ENCODE results near the gene DCN.

Gene DCN

DNA sequence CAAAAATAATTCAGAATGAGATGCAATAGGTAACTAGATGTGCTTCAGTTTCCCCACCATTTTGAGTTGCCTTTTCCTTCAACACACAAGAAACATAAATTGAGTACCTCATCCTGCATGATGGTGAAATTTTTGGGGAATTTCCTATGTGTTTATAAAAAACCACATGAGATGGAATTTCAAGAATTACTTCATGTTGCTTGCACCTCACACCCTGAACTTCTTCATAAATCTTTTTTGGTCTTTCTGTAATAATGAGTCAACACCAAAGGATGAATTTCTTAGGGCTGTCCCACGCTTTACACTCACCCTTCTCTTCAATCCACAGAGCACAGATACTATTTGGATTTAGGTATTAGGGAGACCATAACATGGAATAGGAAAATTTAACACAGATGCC, 48.7 kb downstream of the DCN start:
- no peak for FAIRE-seq

DNA sequence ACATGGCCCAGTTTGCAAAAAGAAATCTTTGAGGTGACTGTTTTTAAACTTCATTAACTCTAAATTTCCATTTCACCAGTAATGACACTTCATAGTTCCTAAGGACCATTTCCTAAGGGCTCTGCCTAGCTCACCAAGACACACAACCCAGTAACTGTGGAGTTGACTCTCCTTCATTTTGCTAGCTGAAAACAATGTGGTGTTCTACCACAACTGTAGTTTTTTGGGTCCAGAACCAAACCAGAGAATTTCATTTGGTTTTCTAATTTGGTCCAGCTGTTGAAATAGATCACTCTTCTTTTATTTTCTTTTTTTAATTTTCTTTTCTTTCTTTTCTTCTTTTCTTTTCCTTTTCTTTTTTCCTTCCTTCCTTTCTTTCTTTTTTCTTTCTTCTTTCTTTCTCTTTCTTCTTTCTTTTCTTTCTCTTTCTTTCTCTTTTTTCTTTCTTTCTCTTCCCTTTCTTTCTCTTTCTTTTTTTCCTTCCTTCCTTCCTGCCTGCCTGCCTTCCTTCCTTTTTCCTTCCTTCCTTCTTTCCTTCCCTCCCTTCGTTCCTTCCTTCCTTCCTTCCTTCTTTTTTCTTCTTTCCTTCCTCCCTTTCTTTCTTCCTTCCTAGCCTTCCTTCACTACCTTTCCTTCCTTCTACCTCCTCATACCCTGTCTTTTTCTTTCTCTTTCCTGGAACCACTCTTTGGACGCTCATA, 52.8 kb downstream of the DCN start:
- no peak for FAIRE-seq

DNA sequence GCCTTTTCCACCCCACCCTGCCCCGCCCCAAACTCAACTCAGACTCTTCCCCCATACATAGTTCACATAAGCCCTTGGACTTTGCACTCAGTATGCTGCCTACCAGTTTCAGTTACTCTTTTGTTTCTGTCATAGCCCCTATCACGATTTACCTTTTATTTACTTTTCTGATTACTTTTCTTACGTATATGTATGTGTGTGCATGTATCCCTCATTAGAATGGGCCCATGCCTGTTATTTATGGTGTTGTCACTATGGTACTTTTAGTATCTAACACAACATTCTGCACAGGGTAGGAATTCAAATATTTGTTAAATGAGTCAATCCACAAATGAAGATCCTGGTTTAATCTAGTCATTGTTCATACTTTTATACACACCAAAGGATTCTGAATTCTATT, 54.9 kb downstream of the DCN start:
- no peak for FAIRE-seq

DNA sequence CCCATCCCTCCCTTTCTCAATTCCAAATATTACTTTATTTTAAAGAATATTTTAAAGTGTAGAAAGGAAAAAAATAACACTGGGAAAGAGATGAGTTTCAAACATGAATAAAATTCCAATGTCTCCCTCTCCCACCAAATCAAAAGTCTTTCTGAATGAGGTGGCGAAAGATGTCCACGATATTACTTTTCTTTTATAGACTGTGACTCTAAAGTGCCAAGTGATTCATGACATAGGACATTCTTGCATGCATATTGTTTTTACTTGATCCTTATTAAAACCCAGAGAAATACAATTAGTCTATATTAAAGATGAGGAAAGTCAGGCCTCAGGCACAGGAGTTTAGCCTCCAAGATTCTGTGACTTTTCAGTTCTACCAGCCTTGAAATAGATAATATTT, 55.3 kb downstream of the DCN start:
- no peak for FAIRE-seq

DNA sequence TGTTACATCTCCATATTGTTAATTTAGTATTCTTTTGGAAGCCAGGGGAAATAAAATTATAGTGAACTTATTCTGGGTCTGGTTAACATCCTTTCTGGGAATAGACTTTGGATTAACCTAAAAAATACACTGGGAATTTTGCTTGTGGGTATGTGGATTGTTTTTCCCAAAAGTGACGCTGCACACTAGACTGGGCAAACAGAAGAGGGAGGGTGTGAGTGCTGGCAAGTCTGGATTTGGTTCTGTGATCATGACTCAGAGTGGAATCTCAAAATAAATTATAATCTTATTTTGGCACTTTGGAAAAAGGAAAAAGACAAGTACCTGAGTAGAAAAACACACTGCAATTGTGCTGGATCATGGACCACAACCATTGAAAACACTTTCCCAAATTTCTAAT, 56.1 kb downstream of the DCN start:
- FAIRE-seq = no peak

DNA sequence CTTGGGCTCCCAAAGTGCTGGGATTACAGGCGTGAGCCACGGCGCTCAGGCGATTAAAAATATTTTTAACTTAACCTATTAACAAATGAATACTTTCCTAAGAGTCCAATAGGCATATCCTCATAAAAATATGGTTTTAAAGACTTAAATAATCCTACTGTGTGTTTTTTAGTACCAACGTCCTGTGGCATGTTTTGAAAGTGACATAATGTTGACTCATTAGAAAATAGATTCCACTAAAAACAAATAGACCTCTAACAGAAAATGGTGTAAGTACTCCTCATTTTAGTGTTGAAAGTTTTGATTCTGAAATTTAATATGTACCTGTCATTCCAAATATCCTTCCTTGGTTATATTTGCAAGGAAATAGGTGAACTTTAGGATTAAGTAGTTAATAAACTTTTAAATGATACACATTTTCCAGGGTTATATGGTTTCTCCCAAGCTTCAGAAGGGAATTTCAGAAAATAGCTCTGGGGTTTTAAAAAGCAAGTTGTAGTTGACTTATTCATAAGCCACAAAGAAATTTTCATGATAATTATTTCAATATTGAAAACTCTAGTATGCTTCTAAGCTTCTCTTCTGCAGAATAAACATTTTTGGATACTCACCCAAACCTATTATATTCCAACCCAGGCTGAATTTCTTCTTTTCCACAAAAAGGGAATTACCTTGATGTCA, 59.2 kb downstream of the DCN start:
- no peak for FAIRE-seq

DNA sequence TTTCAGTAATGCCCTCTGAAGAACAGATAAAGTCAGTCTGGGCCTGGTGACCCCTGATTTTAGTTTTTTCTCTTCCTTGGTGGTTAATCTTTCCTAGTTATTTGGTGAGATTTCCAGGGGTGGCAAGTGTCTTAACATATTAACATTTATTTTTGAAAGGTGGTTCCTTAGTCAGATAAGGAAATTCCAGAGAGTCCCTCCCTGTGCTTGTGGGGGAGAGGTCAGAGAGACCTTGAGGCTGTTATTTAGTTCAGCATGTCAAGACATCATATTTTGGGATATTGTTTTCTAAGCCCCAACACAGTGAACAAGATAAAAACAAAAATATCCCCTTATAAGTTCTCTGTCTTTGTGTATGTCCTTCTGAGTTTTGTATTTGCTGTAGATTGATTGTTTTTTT, 61.8 kb downstream of the DCN start:
- FAIRE-seq = no peak

DNA sequence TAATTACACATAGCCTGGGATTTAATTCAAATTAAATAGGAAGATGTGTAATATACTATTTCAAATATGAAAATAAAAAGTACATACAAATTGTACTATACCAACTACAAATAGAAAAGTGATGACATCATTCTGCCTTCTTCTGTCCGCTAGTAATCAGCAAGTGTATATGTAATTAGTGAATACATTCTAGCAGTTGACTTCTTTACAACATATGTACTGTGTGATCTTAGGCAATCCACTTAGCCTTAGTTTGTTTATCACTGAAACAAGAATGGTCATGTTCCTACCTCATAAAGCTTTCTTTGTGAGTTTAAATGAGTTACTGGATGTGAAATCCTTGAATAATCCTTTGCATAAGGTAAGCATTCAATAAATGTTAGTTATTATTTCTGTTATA, 63.5 kb downstream of the DCN start:
- FAIRE-seq = no peak

DNA sequence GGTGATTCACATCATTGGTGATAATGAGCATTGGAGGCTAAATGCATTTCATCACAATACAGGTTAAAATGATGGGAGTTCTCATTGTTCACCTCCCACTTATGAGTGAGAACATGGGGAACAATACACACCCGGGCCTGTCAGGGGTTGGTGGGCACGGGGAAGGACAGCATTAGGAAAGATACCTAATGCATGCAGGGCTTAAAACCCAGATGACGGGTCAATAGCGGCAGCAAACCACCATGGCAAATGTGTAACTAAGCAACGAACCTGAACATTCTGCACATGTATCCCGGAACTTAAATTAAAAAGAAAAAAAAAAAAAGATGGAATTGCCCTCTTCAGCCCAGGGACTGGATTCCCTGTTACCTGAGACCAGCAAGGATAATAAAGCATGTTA, 69.0 kb downstream of the DCN start:
- FAIRE-seq = no peak

DNA sequence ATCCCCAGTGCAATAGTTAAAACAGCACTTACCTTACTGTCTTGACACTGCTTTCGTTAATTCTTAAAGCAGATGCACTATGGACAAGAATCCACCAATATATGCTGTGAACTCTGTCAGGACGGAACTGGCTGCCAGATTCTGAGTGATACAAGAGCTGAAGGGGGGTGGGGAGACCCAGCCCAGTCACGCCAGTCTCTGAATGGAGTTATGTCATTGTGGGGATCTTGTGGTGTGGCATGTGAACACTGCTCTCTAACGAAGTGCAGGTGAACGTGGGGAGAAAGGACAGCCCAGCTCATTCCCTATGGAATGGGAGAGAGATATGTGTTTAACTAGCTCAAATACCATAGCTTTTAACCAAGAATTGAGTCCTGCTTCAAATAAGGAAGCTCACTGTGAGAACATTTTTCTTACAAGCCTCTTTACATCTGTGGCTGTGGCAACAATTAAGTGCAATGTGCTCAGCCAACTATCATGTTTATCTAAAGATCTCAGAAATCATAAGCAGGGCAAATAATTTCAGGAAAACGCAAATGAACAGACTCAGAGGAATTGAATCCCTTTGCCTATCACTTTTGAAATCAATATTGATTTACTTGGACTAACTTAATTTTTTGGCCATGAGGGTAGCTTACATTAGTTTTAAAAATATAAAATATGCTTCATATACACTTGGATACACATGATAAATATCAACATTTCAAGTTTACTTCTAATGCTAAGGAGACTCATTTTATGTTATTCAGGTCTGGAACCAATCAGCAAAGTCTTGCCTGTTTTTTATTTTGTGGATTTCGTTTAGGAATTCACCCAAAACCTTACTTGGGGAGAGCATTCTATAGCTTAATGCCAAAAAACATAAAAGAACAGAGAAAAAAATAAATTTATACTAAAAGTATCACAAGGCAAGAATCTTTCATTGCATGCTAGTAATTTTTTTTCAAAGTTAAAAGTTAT, 71.0 kb downstream of the DCN start, which contains the start of gene LUM:
TSS of gene LUM (minus strand) at position 129 of the 960 bp plus-strand sequence. CDS start 2,515 bp downstream, outside the sequence.
- no peak for FAIRE-seq

DNA sequence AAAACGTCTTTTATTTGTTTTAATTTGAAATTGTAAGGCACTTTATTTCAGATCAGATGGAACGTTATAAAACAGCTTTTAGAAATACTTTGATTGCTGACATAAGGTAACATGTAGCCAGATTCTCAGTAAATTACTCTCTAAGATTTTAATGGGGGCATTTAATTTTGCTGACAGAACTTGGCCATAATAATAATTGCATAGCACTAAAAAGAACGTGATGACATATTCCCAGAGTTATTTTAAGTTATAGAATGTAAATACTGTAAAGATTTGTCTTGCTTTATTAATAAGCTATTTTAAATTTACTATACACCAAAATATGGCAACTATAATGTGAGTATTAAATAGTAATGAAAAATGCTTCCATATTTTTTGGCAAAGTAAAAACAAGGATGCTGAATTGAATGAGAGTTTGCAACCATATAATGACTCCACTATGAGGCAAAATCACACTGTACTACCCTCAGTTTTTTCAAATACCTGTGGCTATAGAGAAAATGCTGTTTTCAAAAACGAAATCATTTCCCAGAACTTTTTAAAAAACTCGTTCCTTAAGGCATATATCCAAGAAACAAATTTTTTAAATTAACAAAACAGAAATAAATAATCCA, 72.2 kb downstream of the DCN start:
- FAIRE-seq = no peak

DNA sequence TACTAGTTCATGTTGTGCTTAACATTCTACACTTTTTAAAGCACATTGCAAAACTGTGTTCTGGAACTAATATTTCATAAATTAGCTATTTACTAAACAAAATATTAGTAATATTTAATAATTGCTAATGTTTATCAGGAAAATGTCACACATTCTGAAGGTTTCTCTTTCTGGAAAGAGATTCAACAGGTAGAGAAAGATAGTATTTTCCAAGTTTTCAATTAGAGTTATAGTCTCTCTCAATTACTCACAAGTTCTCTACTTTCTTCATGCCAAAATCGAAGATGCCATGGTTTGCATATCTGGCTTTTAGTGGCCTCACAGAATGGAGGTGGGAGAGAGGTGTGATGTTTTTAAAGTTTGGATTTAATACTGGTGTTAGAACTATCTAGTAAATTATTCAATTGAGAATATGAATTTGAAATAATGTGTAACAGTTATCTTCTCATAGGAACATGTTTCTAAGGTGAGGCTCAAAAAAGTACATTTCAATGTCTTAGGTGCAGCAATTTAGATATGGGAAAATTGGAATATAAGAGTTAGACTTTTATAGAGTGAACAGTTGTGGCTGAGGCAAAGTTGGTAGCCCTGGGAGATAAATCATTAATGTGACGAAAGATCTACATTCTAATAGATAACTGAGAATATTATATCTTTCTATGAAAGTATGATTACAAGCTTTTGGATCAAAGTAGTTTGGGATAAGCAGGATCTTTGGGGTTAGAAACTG, 72.9 kb downstream of the DCN start:
- FAIRE-seq = no peak

DNA sequence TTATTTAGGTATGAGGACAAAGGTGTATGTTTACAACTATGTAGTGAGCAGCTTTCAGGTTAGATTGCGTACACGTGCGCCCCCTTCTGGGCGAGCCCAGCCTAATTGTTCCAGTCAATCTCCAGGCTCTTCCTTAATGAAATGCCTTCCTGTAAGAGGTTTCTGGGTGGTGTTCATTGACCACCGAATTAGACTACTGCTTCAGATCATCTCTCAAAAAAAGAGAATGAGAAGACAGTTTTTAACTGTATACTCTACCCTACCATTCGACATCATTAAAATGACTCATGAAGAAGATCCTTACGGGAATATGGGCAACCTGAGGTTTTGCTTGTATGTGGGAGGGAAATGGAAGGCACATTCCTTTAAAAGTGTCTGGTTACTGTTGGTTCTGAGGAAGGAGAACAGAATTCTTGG, 73.5 kb downstream of the DCN start:
- FAIRE-seq = no peak

DNA sequence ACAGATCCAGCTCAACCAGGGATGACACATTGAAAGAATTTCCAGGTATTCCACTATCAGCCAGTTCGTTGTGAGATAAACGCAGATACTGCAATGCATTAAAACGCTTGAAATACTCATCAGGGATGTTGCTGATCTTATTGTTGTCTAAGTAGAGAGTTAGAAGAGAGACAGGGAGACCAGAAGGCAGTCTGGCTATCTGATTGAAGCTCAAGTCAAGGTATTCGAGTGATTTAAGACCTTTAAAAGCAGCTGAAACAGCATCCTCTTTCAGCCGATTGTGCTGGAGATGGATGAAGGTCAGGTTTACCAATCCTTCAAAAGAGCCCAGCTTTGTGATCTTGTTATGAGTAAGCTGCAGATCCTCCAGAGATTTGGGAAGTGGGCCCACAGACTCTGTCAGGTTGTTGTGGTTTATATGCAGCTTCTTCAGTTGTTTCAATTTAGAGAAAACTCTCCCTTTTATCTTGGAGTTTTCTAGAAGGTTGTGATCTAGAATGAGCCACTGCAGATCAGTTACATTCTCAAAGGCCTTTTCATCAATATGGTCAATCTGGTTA, 74.3 kb downstream of the DCN start:
- FAIRE-seq = no peak

DNA sequence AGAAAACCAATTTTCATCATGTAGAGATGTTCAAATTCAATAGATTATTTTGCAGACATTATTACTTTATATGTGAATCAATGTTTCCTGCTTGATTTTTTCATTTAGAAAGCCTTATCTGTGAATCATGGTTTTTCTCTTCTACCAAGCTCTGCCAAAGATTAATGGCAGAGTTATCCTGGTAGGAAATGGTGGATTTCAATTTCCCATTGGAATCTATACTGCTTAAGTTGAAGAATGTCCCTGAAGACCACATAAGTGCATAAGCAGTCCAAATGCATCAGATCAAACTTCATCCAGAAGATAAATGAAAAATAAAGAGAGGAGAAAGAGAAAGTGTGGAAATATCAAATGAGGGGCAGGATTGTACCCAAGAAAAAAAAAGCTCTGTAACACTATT, 76.3 kb downstream of the DCN start:
- no peak for FAIRE-seq

DNA sequence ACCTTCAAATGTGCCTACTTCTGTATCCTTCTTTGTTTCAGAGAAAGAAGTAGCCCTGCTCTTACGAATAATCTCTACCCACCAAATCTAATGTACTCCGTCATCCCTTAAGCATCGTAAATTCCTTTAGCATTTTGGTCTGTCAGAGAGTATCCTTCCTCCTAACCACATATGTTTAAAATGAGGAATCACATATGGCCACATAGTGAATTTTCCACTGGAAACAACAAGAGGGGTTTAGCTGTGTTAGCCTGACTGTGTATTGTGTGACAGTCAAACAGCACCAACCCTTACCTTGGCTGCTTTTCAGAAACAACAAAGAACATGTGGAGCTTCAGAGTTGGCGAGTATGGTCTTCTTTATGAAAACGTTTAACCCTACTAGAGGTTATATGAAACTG, 76.8 kb downstream of the DCN start:
- no peak for FAIRE-seq

DNA sequence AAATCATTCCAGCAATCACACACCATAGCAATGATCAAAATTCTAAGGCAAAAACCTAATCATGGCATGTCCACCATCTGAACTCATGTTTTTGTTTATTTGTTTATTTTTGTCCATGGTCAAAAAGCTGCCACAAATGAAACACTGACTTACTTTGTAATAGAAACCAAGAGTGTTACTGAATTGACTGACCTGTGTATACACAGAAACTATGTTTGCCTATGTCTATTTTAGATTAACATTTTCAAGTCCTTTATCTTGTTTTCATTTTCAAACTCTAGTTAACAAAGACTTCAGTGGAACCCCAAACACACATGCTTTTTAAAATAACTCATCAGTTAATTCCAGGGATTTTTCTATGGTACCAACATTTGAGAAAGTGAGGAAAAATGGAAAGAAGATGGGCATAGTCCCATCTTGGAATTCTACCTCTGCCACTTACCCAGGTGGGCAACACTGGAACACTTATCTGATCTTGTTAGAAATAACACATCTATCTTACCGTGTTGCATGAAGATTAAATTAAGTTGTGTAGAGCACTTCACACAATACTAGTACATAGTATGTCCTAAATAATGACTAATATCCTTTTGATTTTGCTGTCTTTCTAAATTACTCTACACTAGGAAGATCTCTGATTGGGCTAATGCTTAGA, 77.7 kb downstream of the DCN start:
- FAIRE-seq = no peak

DNA sequence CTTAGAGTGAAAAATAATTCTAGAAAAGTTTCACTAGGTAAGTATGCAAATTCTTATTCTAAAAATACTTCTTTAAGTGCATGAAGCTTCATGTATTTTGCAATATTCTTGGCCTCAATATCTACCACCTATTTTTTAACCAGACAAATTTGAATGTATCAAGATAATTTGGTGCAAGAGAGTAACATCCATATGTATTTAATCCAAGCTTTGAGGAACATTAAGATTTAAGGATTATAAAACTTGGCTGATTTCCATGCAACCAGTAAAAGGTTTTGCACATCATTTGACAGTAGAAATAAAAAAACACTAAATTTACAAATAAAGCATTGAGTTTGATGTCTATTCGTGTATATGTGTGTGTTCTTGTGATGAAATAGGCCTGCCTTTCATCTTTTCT, 79.0 kb downstream of the DCN start:
- no peak for FAIRE-seq

DNA sequence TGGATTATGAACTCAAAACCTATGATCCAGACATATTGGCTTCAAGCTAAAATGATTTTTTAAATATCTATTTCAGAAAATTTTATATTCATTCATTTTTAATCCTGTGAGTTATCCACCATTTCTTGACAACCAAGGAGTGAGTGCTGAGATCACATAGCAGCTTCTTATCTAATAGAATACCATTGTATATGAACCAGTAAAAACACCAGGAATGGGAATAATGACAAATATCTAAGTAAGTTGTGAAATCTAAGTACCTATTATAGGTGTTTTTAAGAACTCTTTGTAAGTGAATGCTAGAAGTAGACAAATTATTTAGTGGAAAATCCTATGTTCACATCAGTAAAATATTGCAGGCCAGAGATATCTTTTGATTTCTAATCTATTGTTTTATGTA, 79.5 kb downstream of the DCN start:
- FAIRE-seq = no peak

DNA sequence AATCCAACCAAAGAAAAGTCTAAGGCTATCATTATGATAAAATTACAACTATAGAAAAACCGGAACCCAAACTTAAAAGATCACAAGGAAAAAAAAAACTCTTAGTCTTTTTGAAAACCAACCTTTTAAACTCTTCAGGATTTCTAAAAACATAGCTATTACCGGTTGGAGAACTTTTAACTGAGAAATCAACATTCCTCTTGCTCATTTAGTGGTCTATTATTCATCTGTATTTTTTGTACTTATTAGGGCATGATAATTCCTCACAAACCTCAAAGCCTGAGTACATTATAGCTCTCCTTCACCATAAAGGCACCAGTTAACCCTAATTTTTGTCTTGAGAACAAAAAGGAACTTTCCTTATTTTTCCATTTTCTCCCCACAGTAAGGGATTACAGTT, 81.7 kb downstream of the DCN start:
- FAIRE-seq = no peak

DNA sequence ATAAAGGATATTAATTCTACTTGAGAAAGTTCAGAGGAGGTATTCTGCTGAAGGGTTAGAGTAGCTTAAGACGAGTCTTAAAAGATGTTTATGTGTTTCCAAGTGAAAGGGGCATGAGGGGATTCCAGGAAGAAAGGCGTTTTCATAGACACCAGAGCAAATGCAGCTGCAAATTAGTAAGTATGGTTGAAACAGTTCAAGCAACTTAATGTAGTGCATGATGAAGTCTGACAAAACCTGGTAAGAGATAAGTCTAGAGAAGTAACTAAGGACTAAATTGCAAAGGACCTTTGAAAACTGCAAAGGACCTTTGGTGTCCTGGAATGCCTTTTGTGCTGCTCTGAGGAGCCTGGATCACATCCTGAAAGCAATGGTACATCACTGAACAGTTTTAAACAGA, 82.8 kb downstream of the DCN start:
- no peak for FAIRE-seq

DNA sequence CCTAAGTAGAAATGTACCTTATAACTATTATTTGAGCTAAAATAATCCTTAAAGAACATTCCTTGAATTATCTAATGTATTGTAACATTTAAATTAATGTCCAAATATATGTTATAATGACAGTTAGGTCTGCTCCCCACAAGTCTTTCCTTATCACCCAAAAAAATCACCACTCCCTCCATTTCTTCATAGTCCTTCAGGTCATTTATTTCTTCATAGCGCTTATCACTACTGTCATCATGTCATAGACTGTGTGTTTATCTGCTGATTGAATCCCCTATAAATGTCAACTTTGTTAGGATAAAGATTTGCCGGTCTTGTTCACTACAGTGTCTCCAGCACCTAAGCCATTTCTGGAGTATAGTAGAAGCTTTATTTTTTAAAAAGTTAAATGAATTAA, 83.3 kb downstream of the DCN start:
- no peak for FAIRE-seq

Measured in A204.1 (cell line).